Urinary bladder (tissue), 4 donors: ENCODE results near the gene TTC7B. TPM values are rescaled to one million over a fixed set of nuclear protein-coding genes. Genes with fewer than 3 reads are reported as not detected.

Experiments
- DNase-seq: peaks from one replicate; pipeline ENCODE4 v3.0.0-alpha.2; 2015; ENCODE audit errors: extremely low spot score
- H3K27ac ChIP-seq: one replicate; pipeline ENCODE4 v1.5.1; 2013; ENCODE audit warnings: low read depth, mild to moderate bottlenecking, moderate library complexity
- H3K36me3 ChIP-seq: one replicate; pipeline ENCODE4 v1.6.1; 2013; ENCODE audit warnings: mild to moderate bottlenecking, moderate library complexity; ENCODE audit not compliant: insufficient read depth
- H3K4me1 ChIP-seq: one replicate; pipeline ENCODE4 v1.6.1; 2013; ENCODE audit warnings: mild to moderate bottlenecking, moderate library complexity; ENCODE audit not compliant: insufficient read depth
- H3K4me3 ChIP-seq: one replicate; pipeline ENCODE4 v1.5.1; 2013; ENCODE audit warnings: low read depth, low read length
- WGBS: extraction: QIAGEN DNeasy Blood & Tissue Kit; methylation state at CpG from one replicate; pipeline ENCODE4 v1.1.7; 2013; 5-methylcytosine and 5-hydroxymethylcytosine counted together
- polyA plus RNA-seq: library from polyadenylated mRNA; stranded (reverse); fragments of 200-250 nt; gene quantifications from one replicate; pipeline ENCODE4 v1.2.3, GENCODE V29; 2013
- total RNA-seq: library from RNA; depleted of rRNA; stranded (reverse); fragments of >200 nt; gene quantifications from one replicate; pipeline ENCODE4 v1.2.3, GENCODE V29; 2014
- donor health status: healthy with polysubstance abuse.
- donor health status: healthy.

TTC7B gene
- total and polyA plus RNA-seq, 2 donors, result 20.0 to 48.9 TPM

GRCh38 chr14:90602088-90602687 is 214.0 kb downstream of the TTC7B start:
- no peak for DNase-seq
- no peak overlapping the region for H3K27ac ChIP-seq
- H3K4me1 ChIP-seq, result no peaks in the 10 kb centered on the region
- no peak overlapping the region for H3K4me3 ChIP-seq
- no peaks in the 10 kb centered on the region for H3K36me3 ChIP-seq
- 88% methylated on average over 9 of the region's 9 CpGs for WGBS

- Histone ChIP-seq H3K27ac (no peak overlapping the region), H3K36me3 (no peaks in the 10 kb centered on the region), H3K4me1 (no peaks in the 10 kb centered on the region), H3K4me3 (no peak overlapping the region)
- WGBS, result 89% methylated on average over 9 of the region's 9 CpGs
- DNase-seq, result no peak
Measured at GRCh38 chr14:90601563-90601962, 214.7 kb downstream of the TTC7B start.

- no peaks in the 10 kb centered on the region for H3K36me3 ChIP-seq
- H3K4me1 ChIP-seq, result no peaks in the 10 kb centered on the region
- H3K27ac ChIP-seq, result no peak overlapping the region
- WGBS, result 91% methylated on average over 12 of the region's 12 CpGs
- no peak for DNase-seq
- H3K4me3 ChIP-seq, result no peak overlapping the region
Measured at GRCh38 chr14:90600619-90601018, 215.6 kb downstream of the TTC7B start.

- Histone ChIP-seq H3K4me1 (no peaks in the 10 kb centered on the region), H3K27ac (no peak overlapping the region), H3K36me3 (no peaks in the 10 kb centered on the region), H3K4me3 (no peak overlapping the region)
- DNase-seq, result no peak
- WGBS, result 87% methylated on average over 12 of the region's 12 CpGs
Measured at GRCh38 chr14:90599748-90600507, 216.3 kb downstream of the TTC7B start.

GRCh38 chr14:90599339-90599738 is 216.9 kb downstream of the TTC7B start:
- Histone ChIP-seq H3K27ac (no peak overlapping the region), H3K36me3 (no peaks in the 10 kb centered on the region), H3K4me1 (no peaks in the 10 kb centered on the region), H3K4me3 (no peak overlapping the region)
- 66% methylated on average over 11 of the region's 11 CpGs for WGBS
- DNase-seq, result no peak

- no peak overlapping the region for H3K4me3 ChIP-seq
- H3K4me1 ChIP-seq, result no peaks in the 10 kb centered on the region
- 97% methylated on average over 15 of the region's 15 CpGs for WGBS
- no peak overlapping the region for H3K27ac ChIP-seq
- no peak for DNase-seq
- no peaks in the 10 kb centered on the region for H3K36me3 ChIP-seq
Measured at GRCh38 chr14:90597961-90598360, 218.3 kb downstream of the TTC7B start.

GRCh38 chr14:90596733-90597132 is 219.5 kb downstream of the TTC7B start:
- peaks cover 3% of the 10 kb centered on the region for H3K36me3 ChIP-seq
- no peak for DNase-seq
- H3K4me1 ChIP-seq, result no peaks in the 10 kb centered on the region
- H3K4me3 ChIP-seq, result no peak overlapping the region
- 92% methylated on average over 8 of the region's 8 CpGs for WGBS
- no peak overlapping the region for H3K27ac ChIP-seq

- Histone ChIP-seq H3K4me3 (no peak overlapping the region), H3K36me3 (peaks cover 4% of the 10 kb centered on the region), H3K4me1 (no peaks in the 10 kb centered on the region), H3K27ac (no peak overlapping the region)
- DNase-seq, result no peak
- 73% methylated on average over 25 of the region's 25 CpGs for WGBS
Measured at GRCh38 chr14:90593254-90594040, 222.8 kb downstream of the TTC7B start.

- Histone ChIP-seq H3K27ac (no peak overlapping the region), H3K4me3 (no peak overlapping the region), H3K36me3 (peaks cover 4% of the 10 kb centered on the region), H3K4me1 (no peaks in the 10 kb centered on the region)
- WGBS, result 98% methylated on average over 3 of the region's 3 CpGs
- DNase-seq, result no peak
Measured at GRCh38 chr14:90592655-90593054, 223.6 kb downstream of the TTC7B start.

GRCh38 chr14:90587918-90588317 is 228.3 kb downstream of the TTC7B start:
- WGBS, result 94% methylated on average over 10 of the region's 10 CpGs
- Histone ChIP-seq H3K36me3 (peaks cover 4% of the 10 kb centered on the region), H3K27ac (no peak overlapping the region), H3K4me1 (no peaks in the 10 kb centered on the region), H3K4me3 (no peak overlapping the region)
- no peak for DNase-seq

GRCh38 chr14:90587252-90587910 is 228.8 kb downstream of the TTC7B start:
- H3K4me3 ChIP-seq, result no peak overlapping the region
- H3K4me1 ChIP-seq, result no peaks in the 10 kb centered on the region
- DNase-seq, result no peak
- H3K27ac ChIP-seq, result no peak overlapping the region
- H3K36me3 ChIP-seq, result peaks cover 4% of the 10 kb centered on the region
- 98% methylated on average over 6 of the region's 6 CpGs for WGBS

GRCh38 chr14:90585106-90585505 is 231.1 kb downstream of the TTC7B start:
- no peaks in the 10 kb centered on the region for H3K36me3 ChIP-seq
- 87% methylated on average over 8 of the region's 8 CpGs for WGBS
- H3K4me1 ChIP-seq, result no peaks in the 10 kb centered on the region
- DNase-seq, result no peak
- no peak overlapping the region for H3K27ac ChIP-seq
- H3K4me3 ChIP-seq, result no peak overlapping the region

GRCh38 chr14:90583916-90584605 is 232.2 kb downstream of the TTC7B start:
- H3K36me3 ChIP-seq, result no peaks in the 10 kb centered on the region
- H3K4me1 ChIP-seq, result no peaks in the 10 kb centered on the region
- DNase-seq, result no peak
- 97% methylated on average over 12 of the region's 12 CpGs for WGBS
- H3K27ac ChIP-seq, result no peak overlapping the region
- H3K4me3 ChIP-seq, result no peak overlapping the region
